ENCODE results near the gene RERG.

DNA sequence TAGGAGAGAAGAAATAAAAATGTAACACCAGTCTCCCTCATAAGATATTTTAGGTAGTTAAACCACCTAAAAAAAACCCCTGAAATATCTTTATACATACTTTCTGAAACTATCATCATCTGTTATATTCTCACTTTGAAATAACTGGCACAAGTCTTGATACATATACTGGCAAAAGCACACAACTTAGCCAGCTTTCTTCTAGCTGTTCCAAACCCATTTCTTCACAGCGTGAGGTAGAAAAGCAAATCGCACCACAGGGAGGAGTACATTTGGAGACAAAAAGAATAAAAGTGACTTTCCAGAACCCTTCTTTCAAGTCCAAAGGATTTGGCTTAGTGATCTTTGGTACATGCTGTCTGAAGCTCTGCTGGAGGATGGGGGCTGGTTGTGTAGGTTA, 78.5 kb downstream of the RERG start:
- TF ChIP-seq, protein P1, sequence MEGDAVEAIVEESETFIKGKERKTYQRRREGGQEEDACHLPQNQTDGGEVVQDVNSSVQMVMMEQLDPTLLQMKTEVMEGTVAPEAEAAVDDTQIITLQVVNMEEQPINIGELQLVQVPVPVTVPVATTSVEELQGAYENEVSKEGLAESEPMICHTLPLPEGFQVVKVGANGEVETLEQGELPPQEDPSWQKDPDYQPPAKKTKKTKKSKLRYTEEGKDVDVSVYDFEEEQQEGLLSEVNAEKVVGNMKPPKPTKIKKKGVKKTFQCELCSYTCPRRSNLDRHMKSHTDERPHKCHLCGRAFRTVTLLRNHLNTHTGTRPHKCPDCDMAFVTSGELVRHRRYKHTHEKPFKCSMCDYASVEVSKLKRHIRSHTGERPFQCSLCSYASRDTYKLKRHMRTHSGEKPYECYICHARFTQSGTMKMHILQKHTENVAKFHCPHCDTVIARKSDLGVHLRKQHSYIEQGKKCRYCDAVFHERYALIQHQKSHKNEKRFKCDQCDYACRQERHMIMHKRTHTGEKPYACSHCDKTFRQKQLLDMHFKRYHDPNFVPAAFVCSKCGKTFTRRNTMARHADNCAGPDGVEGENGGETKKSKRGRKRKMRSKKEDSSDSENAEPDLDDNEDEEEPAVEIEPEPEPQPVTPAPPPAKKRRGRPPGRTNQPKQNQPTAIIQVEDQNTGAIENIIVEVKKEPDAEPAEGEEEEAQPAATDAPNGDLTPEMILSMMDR (conservative IDR thresholded peaks at IDR 0.05; ENCODE audit: low read depth, low read length): no peak
- TF ChIP-seq SMC3 (IDR thresholded peaks at IDR 0.05; ENCODE audit: low read depth, low read length): no peak
- no peak for TF ChIP-seq POLR2A (IDR thresholded peaks at IDR 0.05; ENCODE audit: low read depth, low read length)
- TF ChIP-seq RAD21 (IDR thresholded peaks at IDR 0.05; ENCODE audit: low read length): no peak
- no peak for TF ChIP-seq NFE2L2 (IDR thresholded peaks at IDR 0.05; ENCODE audit: low read depth, low read length)
- TF ChIP-seq RFX5 (IDR thresholded peaks at IDR 0.05; ENCODE audit: low read depth, low read length): no peak
- no peak for TF ChIP-seq MAFK (IDR thresholded peaks at IDR 0.05; ENCODE audit: low read depth, low read length)
- no peak for TF ChIP-seq BHLHE40 (IDR thresholded peaks at IDR 0.05; ENCODE audit: low read depth, low read length)

Measured in IMR-90 (cell line).